GM12873 (cell line): ENCODE results near the gene CADPS2.

Experiments used
- CTCF ChIP-seq: IDR thresholded peaks from 2 replicates; pipeline ENCODE4 v1.5.1; 2012; ENCODE audit warnings: low read depth, mild to moderate bottlenecking, moderate library complexity, low read length, control low read depth; ENCODE audit not compliant: insufficient read depth; ENCODE audit errors: missing control alignments

Gene CADPS2

GRCh38 chr7:122310119-122311021, 575.9 kb downstream of the CADPS2 start:
- no peak for TF ChIP-seq CTCF

GRCh38 chr7:122309421-122309820, 576.8 kb downstream of the CADPS2 start:
- TF ChIP-seq CTCF: no peak

GRCh38 chr7:122307228-122307621, 579.0 kb downstream of the CADPS2 start:
- TF ChIP-seq CTCF: no peak

GRCh38 chr7:122306320-122307227, 579.7 kb downstream of the CADPS2 start:
- no peak for TF ChIP-seq CTCF

- no peak for TF ChIP-seq CTCF
Observed at GRCh38 chr7:122305475-122306319, 580.6 kb downstream of the CADPS2 start.

GRCh38 chr7:122304996-122305421, 581.3 kb downstream of the CADPS2 start:
- TF ChIP-seq CTCF: no peak
